GM12865 (cell line): ENCODE data around the gene PALM2AKAP2.

Source experiments
- DNase-seq: peaks from one replicate; pipeline ENCODE4 v3.0.0; 2010; ENCODE audit warnings: low read depth
- H3K4me3 ChIP-seq: 2 replicates; pipeline ENCODE4 v1.5.1; 2011; ENCODE audit warnings: mild to moderate bottlenecking, low read depth, low read length, control low read depth
- CTCF ChIP-seq: IDR thresholded peaks from 2 replicates; pipeline ENCODE4 v1.5.1; 2011; ENCODE audit warnings: low read length, control low read depth, low read depth, inconsistent platforms; ENCODE audit not compliant: insufficient read depth; ENCODE audit errors: missing control alignments

Gene PALM2AKAP2

DNA sequence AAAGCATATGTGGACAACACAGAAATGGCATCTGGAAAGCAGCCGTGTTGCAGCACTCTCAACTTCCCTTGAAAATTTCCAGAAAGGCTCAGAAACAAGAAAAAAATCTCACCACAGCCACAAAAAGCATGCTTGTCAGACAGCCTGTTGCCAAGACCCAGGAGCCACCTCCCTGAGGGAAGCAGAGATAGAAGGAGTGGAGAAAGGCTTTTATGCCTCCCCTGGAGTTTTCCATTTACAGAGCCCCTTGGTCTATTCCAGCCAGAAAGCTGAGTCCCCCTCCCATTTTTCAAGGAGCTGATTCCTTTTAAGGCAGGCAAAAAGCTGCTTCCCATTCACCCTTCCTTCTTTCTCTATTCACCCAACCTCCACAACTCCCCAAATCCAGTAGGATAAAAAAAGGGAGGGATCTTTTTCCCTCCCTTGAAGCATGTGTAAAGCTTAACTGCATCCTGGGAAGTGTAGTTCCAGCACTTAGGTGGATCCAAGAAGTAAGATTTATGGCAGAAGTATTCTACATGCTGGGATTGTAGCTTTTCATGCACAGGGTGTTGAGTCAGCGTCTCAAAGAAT lies 37.1 kb upstream of the PALM2AKAP2 start:
- no peak for TF ChIP-seq CTCF
- DNase-seq: no peak
- no peak overlapping the region for H3K4me3 ChIP-seq

DNA sequence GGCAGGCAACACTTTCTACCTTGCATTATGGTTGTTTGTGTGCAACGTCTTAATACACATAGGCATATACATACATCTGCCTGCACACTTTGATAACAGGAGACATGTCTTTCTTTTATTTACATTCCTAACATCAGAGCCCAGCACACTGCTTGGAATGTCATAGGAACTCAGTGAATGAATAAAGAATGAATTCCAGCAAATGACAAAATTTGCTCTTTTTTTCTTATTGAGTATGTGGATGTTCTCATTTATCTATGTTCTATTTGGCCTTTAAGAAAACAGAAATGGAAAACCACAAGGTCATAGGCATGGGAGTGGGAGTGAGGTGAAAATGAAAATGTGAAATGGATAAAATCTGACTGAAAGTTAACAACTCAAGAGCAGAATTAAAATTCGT lies 36.3 kb upstream of the PALM2AKAP2 start:
- no peak overlapping the region for H3K4me3 ChIP-seq
- no peak for DNase-seq
- no peak for TF ChIP-seq CTCF

- TF ChIP-seq CTCF: no peak
- no peak for DNase-seq
- no peak overlapping the region for H3K4me3 ChIP-seq
Measured at GRCh38 chr9:109745335-109746283, 34.4 kb upstream of the PALM2AKAP2 start.

GRCh38 chr9:109751253-109751652 lies 28.7 kb upstream of the PALM2AKAP2 start:
- H3K4me3 ChIP-seq: no peak overlapping the region
- no peak for DNase-seq
- no peak for TF ChIP-seq CTCF

DNA sequence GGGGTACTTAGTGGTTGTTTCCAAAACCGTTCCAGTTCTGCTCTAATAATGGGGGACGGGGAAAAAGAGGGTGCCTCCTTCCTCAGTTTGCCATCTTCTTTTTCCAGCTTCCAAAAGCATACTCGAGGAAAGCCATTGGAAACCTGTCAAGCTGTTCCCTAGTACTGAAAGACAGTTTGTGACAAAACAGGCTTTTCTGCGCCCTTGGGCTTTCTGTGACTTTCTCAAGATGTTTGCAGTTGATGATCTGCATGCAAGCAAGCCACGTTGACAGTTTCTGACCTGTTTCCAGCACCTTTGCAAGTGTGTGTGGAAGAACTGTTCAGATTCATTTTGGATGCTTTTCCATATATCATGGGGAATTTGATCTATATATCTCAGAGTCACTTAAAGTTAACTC lies 26.7 kb upstream of the PALM2AKAP2 start:
- no peak for DNase-seq
- no peak for TF ChIP-seq CTCF
- no peak overlapping the region for H3K4me3 ChIP-seq

DNA sequence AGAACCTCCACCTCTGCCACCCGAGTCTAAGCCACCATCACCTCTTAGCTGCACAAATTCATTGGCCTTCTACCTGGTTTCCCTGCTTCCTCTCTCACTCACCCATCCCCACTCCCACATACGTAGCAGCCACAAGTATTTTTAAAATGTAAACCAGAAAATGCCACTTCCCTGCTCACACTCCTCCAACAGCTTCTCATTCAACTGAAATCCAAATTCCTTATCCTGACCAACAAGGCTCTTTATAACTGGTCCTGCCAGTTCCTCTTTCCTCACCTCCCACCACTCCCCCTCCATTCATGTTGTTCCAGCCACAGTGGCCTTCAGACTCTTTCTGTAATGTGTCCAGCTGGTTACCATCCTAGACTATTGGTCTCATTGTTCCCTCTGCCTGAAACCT lies 25.0 kb upstream of the PALM2AKAP2 start:
- no peak for TF ChIP-seq CTCF
- DNase-seq: no peak
- no peak overlapping the region for H3K4me3 ChIP-seq
